ENCODE data around the gene DHCR24.

DHCR24 gene

GRCh38 chr1:54813485-54814125 is 73.4 kb downstream of the DHCR24 start:
- Mint-ChIP-seq H3K4me1 (peaks cover 2% of the 10 kb centered on the region), H3K27me3 (no peaks in the 10 kb centered on the region), H3K4me3 (no peak overlapping the region), H3K36me3 (ENCODE audit: low read depth) (no peaks in the 10 kb centered on the region), H3K9me3 (no peaks in the 10 kb centered on the region), H3K27ac (no peak overlapping the region)
- ATAC-seq (no peak), DNase-seq (no peak)

DNA sequence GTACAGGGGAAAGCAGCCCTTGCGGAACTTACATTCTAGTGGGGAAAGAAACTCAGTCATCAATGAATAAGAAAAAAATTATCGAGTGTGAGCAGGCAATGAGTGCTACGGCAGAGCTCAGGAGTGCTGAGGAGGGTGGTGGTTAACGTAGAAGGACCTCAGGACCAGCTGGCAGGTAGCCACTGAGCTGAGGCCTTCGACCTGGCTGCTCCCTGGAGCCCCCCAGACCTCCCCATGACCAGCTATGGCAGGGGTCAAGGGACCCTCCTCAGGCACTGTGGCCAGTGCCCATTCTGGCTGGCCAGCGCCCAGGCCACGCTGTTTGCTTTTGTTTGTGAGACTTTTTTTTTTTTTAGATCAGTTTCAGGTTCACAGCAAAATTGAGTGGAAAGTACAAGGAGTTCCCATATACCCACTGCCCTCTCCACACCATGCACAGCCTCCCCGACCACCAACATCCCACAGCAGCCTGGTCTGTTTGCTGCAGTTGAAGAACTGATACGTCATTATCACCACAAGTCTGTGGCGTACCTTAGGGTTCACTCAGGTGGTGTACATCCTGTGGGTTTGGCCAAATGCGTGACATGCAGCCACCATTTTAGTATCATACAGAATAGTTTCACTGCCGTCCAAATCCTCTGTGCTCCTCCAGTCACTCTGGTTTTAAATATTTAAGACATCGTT is 74.1 kb downstream of the DHCR24 start:
- Mint-ChIP-seq H3K36me3 (ENCODE audit: low read depth) (no peaks in the 10 kb centered on the region), H3K4me3 (no peak overlapping the region), H3K9me3 (no peaks in the 10 kb centered on the region), H3K27me3 (no peaks in the 10 kb centered on the region), H3K4me1 (no peaks in the 10 kb centered on the region), H3K27ac (no peak overlapping the region)
- ATAC-seq (no peak), DNase-seq (no peak)

DNA sequence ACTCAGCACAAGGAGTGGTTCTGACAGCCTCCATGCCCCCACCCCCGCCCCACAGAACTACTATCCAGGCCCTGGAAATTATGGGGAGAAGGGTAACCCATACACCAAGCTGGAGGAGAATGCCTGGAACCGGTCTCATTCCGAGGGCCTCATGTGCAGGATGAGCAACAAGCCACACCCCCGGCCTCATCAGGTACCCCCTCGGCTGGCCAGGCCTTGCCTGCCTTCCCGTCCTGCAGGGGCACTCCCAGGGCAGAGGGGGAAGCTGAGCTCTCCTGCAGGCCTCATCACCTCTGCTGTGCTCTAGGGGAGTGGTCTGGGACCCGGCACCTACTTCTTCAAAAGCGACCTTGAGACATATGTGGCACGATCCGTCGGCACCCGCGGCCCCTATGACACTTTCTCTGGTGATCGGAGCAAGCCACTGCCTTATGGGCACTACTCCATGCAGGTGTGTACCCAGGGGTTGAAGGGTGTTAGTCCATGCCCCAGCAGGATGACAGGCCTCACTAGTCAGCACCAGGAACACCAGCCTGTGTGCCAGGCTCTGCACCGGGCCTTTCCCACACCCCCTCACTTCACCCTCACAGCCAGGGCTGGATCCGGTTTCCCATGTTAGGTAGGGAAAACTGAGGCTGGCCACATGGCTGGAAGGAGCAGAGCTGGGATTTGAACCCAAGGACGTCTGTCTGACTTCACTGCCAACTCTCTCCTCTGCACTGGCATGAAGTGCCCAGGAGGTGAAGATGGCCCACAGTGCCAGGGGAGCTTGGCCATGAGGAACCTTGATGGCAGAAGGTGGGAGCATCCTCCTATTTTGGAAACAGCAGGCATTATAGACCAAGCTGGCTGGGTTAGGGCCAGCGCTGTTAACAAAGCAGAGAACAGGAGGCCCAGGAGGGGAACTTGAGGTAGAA is 75.0 kb downstream of the DHCR24 start:
- DNase-seq: no peak
- peaks cover 6% of the 10 kb centered on the region for H3K4me1 Mint-ChIP-seq
- no peak for ATAC-seq
- no peak overlapping the region for H3K4me3 Mint-ChIP-seq
- no peaks in the 10 kb centered on the region for H3K9me3 Mint-ChIP-seq
- no peaks in the 10 kb centered on the region for H3K36me3 Mint-ChIP-seq (ENCODE audit: low read depth)
- H3K27ac Mint-ChIP-seq: no peak overlapping the region
- no peaks in the 10 kb centered on the region for H3K27me3 Mint-ChIP-seq

- Mint-ChIP-seq H3K4me3 (no peak overlapping the region), H3K27ac (no peak overlapping the region), H3K9me3 (no peaks in the 10 kb centered on the region), H3K36me3 (ENCODE audit: low read depth) (no peaks in the 10 kb centered on the region), H3K4me1 (peaks cover 9% of the 10 kb centered on the region), H3K27me3 (no peaks in the 10 kb centered on the region)
- DNase-seq (no peak), ATAC-seq (no peak)
These were observed 75.9 kb downstream of the DHCR24 start for GRCh38 chr1:54811066-54811465.

GRCh38 chr1:54810153-54810942 is 76.6 kb downstream of the DHCR24 start:
- no peak overlapping the region for H3K27ac Mint-ChIP-seq

GRCh38 chr1:54809496-54810074 is 77.4 kb downstream of the DHCR24 start:
- Mint-ChIP-seq H3K4me3 (no peak overlapping the region), H3K36me3 (ENCODE audit: low read depth) (no peaks in the 10 kb centered on the region), H3K4me1 (peaks cover 17% of the 10 kb centered on the region), H3K27me3 (no peaks in the 10 kb centered on the region), H3K27ac (no peak overlapping the region), H3K9me3 (no peaks in the 10 kb centered on the region)
- no peak for ATAC-seq
- no peak for DNase-seq

More at GRCh38 chr1:54810153-54810942, 76.6 kb downstream of the DHCR24 start:
- Mint-ChIP-seq H3K4me3 (no peak overlapping the region), H3K36me3 (ENCODE audit: low read depth) (no peaks in the 10 kb centered on the region), H3K4me1 (peaks cover 11% of the 10 kb centered on the region), H3K9me3 (no peaks in the 10 kb centered on the region), H3K27me3 (no peaks in the 10 kb centered on the region)
- DNase-seq (peak; percentile 75), ATAC-seq (peak; percentile 79)

DNA sequence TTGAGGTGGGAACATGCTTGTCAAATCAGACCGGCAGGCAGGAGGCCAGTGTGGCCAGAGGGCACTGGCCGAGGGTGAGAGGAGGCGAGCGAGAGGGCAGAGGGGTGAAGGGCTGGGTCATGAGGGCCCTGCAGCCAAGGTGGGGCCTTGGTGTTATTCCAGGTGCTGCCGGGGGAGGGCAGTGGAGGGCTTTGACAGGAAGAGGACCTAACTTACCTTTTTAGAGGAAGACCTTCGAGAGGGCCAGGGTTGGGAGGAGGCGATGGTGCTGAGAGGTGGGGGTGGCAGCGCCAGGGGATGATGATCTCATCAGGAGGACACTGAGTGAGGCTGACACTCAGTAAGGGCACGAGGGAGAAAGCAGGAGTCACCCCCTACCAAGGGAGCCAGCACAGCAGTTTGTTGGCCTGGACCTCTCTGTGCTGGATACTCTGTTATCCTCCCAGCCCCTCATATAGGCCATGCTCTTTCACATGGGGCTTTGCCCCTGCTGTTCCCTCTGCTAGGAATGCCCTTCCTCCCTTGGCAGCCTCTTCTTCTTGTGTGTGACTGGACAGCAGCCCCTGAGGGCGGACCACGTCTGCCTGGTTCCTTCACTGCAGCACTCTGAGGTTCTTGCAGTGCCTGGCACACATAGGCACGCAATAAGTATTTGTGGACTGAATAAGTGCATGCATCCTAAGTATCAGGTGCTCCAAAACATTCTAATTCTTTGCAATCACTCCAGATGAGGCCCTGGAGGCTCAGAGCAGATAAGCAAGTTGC is 78.4 kb downstream of the DHCR24 start:
- Mint-ChIP-seq H3K9me3 (no peaks in the 10 kb centered on the region), H3K36me3 (ENCODE audit: low read depth) (no peaks in the 10 kb centered on the region), H3K4me1 (peaks cover 25% of the 10 kb centered on the region), H3K4me3 (no peak overlapping the region), H3K27me3 (no peaks in the 10 kb centered on the region), H3K27ac (no peak overlapping the region)
- ATAC-seq: no peak
- no peak for DNase-seq

DNA sequence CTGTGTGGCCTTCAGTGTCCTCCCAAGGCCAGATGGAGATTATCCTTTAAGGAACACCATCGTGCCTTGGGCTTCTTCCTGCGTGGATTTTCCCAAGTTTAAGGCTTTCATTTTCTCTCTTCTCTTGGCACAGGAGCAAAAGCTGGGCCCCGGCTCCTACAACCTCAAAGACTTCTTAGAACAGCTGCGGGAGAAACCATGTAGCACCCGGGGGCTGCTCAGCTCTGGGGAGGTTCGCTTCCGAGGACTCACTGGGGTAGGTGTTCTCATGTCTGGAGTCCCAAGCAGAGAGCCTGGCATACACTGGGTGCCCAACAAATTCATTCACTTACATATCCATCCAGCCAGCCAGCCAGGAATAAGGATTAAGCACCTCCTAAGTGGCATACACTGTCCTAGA is 79.2 kb downstream of the DHCR24 start:
- no peak for DNase-seq
- H3K27ac Mint-ChIP-seq: no peak overlapping the region
- no peaks in the 10 kb centered on the region for H3K27me3 Mint-ChIP-seq
- no peak overlapping the region for H3K4me3 Mint-ChIP-seq
- no peaks in the 10 kb centered on the region for H3K36me3 Mint-ChIP-seq (ENCODE audit: low read depth)
- no peak for ATAC-seq
- no peaks in the 10 kb centered on the region for H3K9me3 Mint-ChIP-seq
- H3K4me1 Mint-ChIP-seq: peaks cover 27% of the 10 kb centered on the region

- H3K27ac Mint-ChIP-seq: no peak overlapping the region
- peaks cover 27% of the 10 kb centered on the region for H3K4me1 Mint-ChIP-seq
- DNase-seq: peak; percentile 28
- no peaks in the 10 kb centered on the region for H3K36me3 Mint-ChIP-seq (ENCODE audit: low read depth)
- no peaks in the 10 kb centered on the region for H3K9me3 Mint-ChIP-seq
- H3K27me3 Mint-ChIP-seq: no peaks in the 10 kb centered on the region
- H3K4me3 Mint-ChIP-seq: no peak overlapping the region
- ATAC-seq: peak; percentile 45
These were observed 79.9 kb downstream of the DHCR24 start for GRCh38 chr1:54806931-54807611.

GRCh38 chr1:54805981-54806381 is 81.0 kb downstream of the DHCR24 start:
- Mint-ChIP-seq H3K4me3 (no peak overlapping the region), H3K9me3 (no peaks in the 10 kb centered on the region), H3K36me3 (ENCODE audit: low read depth) (no peaks in the 10 kb centered on the region), H3K27me3 (no peaks in the 10 kb centered on the region), H3K27ac (no peak overlapping the region), H3K4me1 (peaks cover 33% of the 10 kb centered on the region)
- ATAC-seq (no peak), DNase-seq (no peak)

DNA sequence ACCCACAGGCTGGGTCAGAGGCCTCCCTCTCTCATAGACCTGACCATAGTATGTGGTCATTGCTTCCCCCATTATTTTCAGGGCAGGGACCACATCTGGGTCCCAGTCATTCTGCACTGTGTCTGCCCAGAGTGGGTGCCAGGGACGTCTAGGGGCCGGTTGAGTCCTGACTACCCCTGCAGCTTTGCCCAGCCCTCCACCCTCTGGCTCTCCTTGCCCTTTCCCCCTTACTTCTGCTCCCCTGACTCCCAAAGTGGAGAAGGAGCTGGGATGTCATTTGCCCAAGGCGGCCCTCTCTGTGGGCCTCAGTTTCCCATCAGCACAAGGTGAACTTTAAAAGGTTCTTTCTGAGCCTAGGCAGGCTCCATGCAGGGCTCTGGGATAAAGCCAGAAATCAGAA is 81.5 kb downstream of the DHCR24 start:
- Mint-ChIP-seq H3K36me3 (ENCODE audit: low read depth) (no peaks in the 10 kb centered on the region), H3K27ac (no peak overlapping the region), H3K4me3 (no peak overlapping the region), H3K27me3 (no peaks in the 10 kb centered on the region), H3K9me3 (no peaks in the 10 kb centered on the region), H3K4me1 (peaks cover 33% of the 10 kb centered on the region)
- DNase-seq: no peak
- no peak for ATAC-seq

DNA sequence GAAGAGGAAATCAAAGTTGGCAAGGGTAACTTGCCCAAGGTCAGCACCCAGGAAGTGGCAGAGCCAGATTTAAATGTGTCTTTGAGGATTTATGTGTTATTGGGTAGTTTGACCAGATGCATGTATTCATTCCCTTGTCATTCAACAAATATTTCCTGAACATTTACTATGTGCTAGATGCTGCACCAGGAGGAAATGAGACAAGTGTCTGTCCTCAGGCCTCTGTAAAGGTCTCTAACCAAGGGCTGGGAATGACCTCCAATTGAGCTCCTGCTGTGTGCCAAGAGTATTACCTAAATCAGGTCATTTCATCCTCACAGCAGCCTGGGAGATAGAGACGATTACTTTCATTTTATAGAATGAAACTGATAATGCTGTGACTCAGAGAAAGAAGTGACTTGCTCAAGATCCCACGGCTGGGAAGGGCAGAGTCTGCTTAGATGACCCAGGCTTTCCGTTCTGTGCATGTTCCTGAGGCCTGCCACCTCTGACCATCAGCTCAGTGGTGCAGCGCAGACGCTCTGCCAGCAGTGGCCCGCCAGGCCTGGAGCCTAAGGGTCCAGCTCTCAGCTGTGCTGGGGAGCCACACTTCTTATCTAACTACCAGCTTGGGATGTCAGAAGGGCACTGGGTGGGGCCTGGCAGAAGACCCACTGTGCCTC is 82.4 kb downstream of the DHCR24 start:
- DNase-seq (peak; percentile 35), ATAC-seq (peak; percentile 63)
- no peak overlapping the region for H3K4me3 Mint-ChIP-seq
- peaks cover 40% of the 10 kb centered on the region for H3K4me1 Mint-ChIP-seq
- no peaks in the 10 kb centered on the region for H3K36me3 Mint-ChIP-seq (ENCODE audit: low read depth)
- H3K27ac Mint-ChIP-seq: peak overlapping the region; percentile 30
- H3K27me3 Mint-ChIP-seq: no peaks in the 10 kb centered on the region
- H3K9me3 Mint-ChIP-seq: no peaks in the 10 kb centered on the region
